Activated CD8-positive, alpha-beta memory T cell treated with anti-CD3 and anti-CD28 coated beads, Interleukin-2, amount 50 U/mL, for 48 hours (primary cell): Measurements from ENCODE around the gene ASAH2B.

ENCODE experiments used
- DNase-seq: peaks from one replicate; pipeline ENCODE4 v3.0.0-alpha.2; 2020

ASAH2B gene

DNA sequence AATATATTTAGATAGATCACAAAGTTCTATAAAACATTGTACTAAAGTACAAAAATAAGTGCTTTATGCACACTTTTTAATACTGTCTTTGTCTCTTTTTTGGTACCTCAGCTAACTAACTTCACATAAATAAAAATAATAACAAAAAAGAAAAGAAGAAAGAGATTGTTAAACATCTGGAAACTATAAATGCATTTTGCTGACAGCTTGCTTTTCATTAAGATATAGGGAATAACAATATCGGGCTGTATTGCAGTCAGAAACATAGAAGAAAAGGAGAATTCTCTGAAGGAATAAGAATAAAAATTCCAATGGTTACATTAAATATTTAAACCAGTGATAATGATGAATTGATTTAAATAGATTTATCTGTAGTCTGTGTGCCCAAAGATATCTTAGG is 59.9 kb downstream of the ASAH2B start:
- DNase-seq = no peak

GRCh38 chr10:50805981-50806622 is 66.4 kb downstream of the ASAH2B start:
- DNase-seq = no peak

- no peak for DNase-seq
These were observed 68.4 kb downstream of the ASAH2B start for GRCh38 chr10:50807851-50808776.
